Endothelial cell of umbilical vein (primary cell): ENCODE results near the gene NUTM2G.
"Not testable (repeated sequence)": the region's sequence is repeated elsewhere in the genome, so short reads cannot be mapped to it uniquely, and the experiment has no call there.

Experiments
- CTCF ChIP-seq, 2 donors: IDR thresholded peaks; 1 replicate in 1 of 2; 2 replicates in 1 of 2; pipeline ENCODE4 v1.5.1; 2011; ENCODE audit warnings: low read length in 2 of 2, mild to moderate bottlenecking in 2 of 2, moderate library complexity in 2 of 2, control low read depth in 1 of 2, inconsistent platforms in 1 of 2, low read depth in 1 of 2; ENCODE audit not compliant: insufficient read depth in 1 of 2; ENCODE audit errors: extremely low read depth in 1 of 2
- EZH2 ChIP-seq: IDR thresholded peaks from 2 replicates; pipeline ENCODE4 v1.6.1; 2012; ENCODE audit warnings: borderline replicate concordance, low read depth, mild to moderate bottlenecking, moderate library complexity, low read length, inconsistent platforms; ENCODE audit not compliant: severe bottlenecking
- FOS ChIP-seq: IDR thresholded peaks from 2 replicates; pipeline ENCODE4 v1.6.1; 2011; ENCODE audit warnings: mild to moderate bottlenecking, low read length, moderate library complexity, borderline replicate concordance; ENCODE audit not compliant: insufficient read depth
- JUN ChIP-seq: IDR thresholded peaks from 2 replicates; pipeline ENCODE4 v1.6.1; 2011; ENCODE audit warnings: borderline replicate concordance, low read depth; ENCODE audit not compliant: insufficient read length, insufficient read depth
- MYC ChIP-seq: IDR thresholded peaks from one replicate; pipeline ENCODE4 v1.6.1; 2011; ENCODE audit warnings: mild to moderate bottlenecking, low read depth, low read length
- POLR2A ChIP-seq: IDR thresholded peaks from 2 replicates; pipeline ENCODE4 v1.6.1; 2012; ENCODE audit warnings: low read depth, mild to moderate bottlenecking, control low read depth, low read length
- POLR2AphosphoS5 ChIP-seq: IDR thresholded peaks from 2 replicates; pipeline ENCODE4 v1.6.1; 2012; ENCODE audit warnings: low read depth, mild to moderate bottlenecking, control low read depth, low read length, moderate library complexity; ENCODE audit not compliant: insufficient read depth
- TF ChIP-seq, protein P1 (sequence below): IDR thresholded peaks from 2 replicates; pipeline ENCODE4 v1.6.1; 2011; ENCODE audit not compliant: insufficient read depth, insufficient read length

DNA sequence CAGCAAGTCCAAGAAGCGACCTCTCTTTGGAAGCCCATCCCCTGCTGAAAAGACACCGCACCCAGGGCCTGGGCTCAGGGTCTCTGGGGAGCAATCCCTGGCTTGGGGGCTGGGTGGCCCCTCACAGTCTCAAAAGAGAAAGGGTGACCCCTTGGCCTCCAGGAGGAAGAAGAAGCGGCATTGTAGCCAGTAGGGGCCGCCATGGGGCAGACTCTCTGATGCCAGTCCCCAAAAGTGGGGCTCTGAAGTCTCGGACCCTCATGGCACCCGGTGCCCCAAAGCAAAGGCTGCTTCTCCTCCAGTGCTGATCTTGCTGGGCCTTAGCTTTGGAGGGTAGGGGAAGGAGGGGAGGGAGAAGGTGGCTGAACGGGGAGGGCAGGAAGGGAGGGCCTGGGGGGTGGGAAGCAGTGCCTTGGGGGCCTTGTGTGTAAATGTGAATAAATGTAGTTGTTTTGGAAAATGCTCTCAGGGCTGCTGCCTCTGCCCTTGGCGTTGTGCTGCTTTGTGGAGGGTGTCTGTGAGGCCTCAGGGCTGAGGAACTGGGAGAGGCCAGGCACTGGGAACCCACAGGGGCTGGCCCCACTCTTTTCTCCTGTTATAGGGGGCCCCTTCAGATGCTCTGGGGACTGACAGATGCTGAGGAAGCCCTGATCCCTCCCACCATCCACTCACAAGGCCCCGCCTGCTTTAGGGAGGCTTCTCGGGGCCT lies 10.5 kb downstream of the NUTM2G start:
- TF ChIP-seq, protein P1, sequence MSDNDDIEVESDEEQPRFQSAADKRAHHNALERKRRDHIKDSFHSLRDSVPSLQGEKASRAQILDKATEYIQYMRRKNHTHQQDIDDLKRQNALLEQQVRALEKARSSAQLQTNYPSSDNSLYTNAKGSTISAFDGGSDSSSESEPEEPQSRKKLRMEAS: not testable (repeated sequence)
- TF ChIP-seq CTCF (IDR thresholded peaks at IDR 0.05; ENCODE audit: extremely low read depth in 1 of 2, insufficient read depth in 1 of 2, low read depth in 1 of 2, low read length in 2 of 2); EZH2; POLR2AphosphoS5; POLR2A; MYC; FOS; JUN: not testable (repeated sequence)
